Measurements from ENCODE around the gene SLC7A9. TPM values are rescaled to one million over a fixed set of nuclear protein-coding genes. Genes with fewer than 3 reads are reported as not detected.

Gene SLC7A9
- total and polyA plus RNA-seq, 2 donors (not counting 1 experiment from before 2014, with no cell fraction given), result 0.17 TPM; not detected in 1

DNA sequence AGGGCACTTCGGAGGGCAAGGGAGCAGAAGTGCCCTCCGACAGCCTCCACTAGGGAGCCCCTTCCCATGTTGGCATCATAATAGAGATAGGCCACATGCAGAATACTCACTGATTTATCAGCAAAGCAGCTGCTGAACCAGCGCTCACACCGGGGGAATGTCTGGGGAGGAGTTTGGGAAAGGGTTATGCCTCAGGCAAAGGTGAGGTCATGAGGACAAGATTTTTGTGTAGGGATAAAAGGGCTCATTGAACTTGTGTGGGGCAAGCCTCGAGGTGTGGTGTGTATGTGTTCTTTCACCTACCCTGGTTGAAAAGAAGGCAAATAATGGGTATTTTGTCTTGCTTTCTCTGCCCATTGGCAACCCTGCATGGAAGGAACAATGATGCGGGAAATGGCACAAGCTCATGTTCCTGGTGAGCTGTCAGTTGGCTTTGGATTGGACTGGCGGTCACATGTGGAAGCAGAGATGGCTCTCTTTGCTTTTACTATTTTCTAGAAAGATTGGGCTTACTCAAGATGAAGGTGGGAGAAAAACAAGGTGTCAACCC is 39.1 kb upstream of the SLC7A9 start:
- Histone ChIP-seq H3K9me3 (ENCODE audit: control insufficient read depth, insufficient read depth, low read depth, low read length) (no peaks in the 10 kb centered on the region), H3K36me3 (ENCODE audit: control insufficient read depth, insufficient read depth, low read length) (no peaks in the 10 kb centered on the region), H3K9ac (ENCODE audit: insufficient read depth, low read length) (no peak overlapping the region), H4K20me1 (ENCODE audit: control insufficient read depth, extremely low read depth, insufficient read depth, low read length) (no peaks in the 10 kb centered on the region), H3K4me1 (ENCODE audit: control insufficient read depth, extremely low read depth, insufficient read depth, low read length) (no peaks in the 10 kb centered on the region), H3K79me2 (ENCODE audit: control insufficient read depth, insufficient read depth, low read length) (no peaks in the 10 kb centered on the region), H3K27ac (ENCODE audit: insufficient read depth, low read length) (no peak overlapping the region), H3K4me2 (ENCODE audit: extremely low read depth, insufficient read depth, low read length) (no peak overlapping the region), H2AFZ (ENCODE audit: low read length) (no peak overlapping the region), H3K4me3 (replicated peaks in 1 of 4; ENCODE audit: control extremely low read depth in 1 of 4, insufficient read depth in 1 of 4, low read depth in 3 of 4, low read length in 4 of 4) (no peak overlapping the region), H3K27me3 (ENCODE audit: control insufficient read depth, insufficient read depth, low read length) (no peaks in the 10 kb centered on the region)
- no peak for DNase-seq (ENCODE audit: low read depth in 2 of 2)
- TF ChIP-seq, protein P1, sequence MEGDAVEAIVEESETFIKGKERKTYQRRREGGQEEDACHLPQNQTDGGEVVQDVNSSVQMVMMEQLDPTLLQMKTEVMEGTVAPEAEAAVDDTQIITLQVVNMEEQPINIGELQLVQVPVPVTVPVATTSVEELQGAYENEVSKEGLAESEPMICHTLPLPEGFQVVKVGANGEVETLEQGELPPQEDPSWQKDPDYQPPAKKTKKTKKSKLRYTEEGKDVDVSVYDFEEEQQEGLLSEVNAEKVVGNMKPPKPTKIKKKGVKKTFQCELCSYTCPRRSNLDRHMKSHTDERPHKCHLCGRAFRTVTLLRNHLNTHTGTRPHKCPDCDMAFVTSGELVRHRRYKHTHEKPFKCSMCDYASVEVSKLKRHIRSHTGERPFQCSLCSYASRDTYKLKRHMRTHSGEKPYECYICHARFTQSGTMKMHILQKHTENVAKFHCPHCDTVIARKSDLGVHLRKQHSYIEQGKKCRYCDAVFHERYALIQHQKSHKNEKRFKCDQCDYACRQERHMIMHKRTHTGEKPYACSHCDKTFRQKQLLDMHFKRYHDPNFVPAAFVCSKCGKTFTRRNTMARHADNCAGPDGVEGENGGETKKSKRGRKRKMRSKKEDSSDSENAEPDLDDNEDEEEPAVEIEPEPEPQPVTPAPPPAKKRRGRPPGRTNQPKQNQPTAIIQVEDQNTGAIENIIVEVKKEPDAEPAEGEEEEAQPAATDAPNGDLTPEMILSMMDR (conservative IDR thresholded peaks at IDR 0.05 in 1 of 2, IDR thresholded peaks at IDR 0.05 in 1 of 2; ENCODE audit: low read depth in 1 of 2, low read length in 2 of 2), result no peak
- TF ChIP-seq EZH2 (IDR thresholded peaks at IDR 0.05; ENCODE audit: low read length, missing control alignments), result no peak

- DNase-seq (ENCODE audit: low read depth in 2 of 2), result no peak
- Histone ChIP-seq H3K4me1 (ENCODE audit: control insufficient read depth, extremely low read depth, insufficient read depth, low read length) (no peaks in the 10 kb centered on the region), H3K4me2 (ENCODE audit: extremely low read depth, insufficient read depth, low read length) (no peak overlapping the region), H3K27ac (ENCODE audit: insufficient read depth, low read length) (no peak overlapping the region), H2AFZ (ENCODE audit: low read length) (no peak overlapping the region), H4K20me1 (ENCODE audit: control insufficient read depth, extremely low read depth, insufficient read depth, low read length) (no peaks in the 10 kb centered on the region), H3K4me3 (replicated peaks in 1 of 4; ENCODE audit: control extremely low read depth in 1 of 4, insufficient read depth in 1 of 4, low read depth in 3 of 4, low read length in 4 of 4) (no peak overlapping the region), H3K27me3 (ENCODE audit: control insufficient read depth, insufficient read depth, low read length) (no peaks in the 10 kb centered on the region), H3K9ac (ENCODE audit: insufficient read depth, low read length) (no peak overlapping the region), H3K9me3 (ENCODE audit: control insufficient read depth, insufficient read depth, low read depth, low read length) (no peaks in the 10 kb centered on the region), H3K36me3 (ENCODE audit: control insufficient read depth, insufficient read depth, low read length) (no peaks in the 10 kb centered on the region), H3K79me2 (ENCODE audit: control insufficient read depth, insufficient read depth, low read length) (no peaks in the 10 kb centered on the region)
- TF ChIP-seq, protein P1 (conservative IDR thresholded peaks at IDR 0.05 in 1 of 2, IDR thresholded peaks at IDR 0.05 in 1 of 2; ENCODE audit: low read depth in 1 of 2, low read length in 2 of 2), result no peak
- no peak for TF ChIP-seq EZH2 (IDR thresholded peaks at IDR 0.05; ENCODE audit: low read length, missing control alignments)
Observed at GRCh38 chr19:32902448-32902847, 32.9 kb upstream of the SLC7A9 start.

GRCh38 chr19:32901504-32902161 is 32.1 kb upstream of the SLC7A9 start:
- no peaks in the 10 kb centered on the region for H3K79me2 ChIP-seq (ENCODE audit: control insufficient read depth, insufficient read depth, low read length)
- H4K20me1 ChIP-seq (ENCODE audit: control insufficient read depth, extremely low read depth, insufficient read depth, low read length), result no peaks in the 10 kb centered on the region
- H3K36me3 ChIP-seq (ENCODE audit: control insufficient read depth, insufficient read depth, low read length), result no peaks in the 10 kb centered on the region
- TF ChIP-seq EZH2 (IDR thresholded peaks at IDR 0.05; ENCODE audit: low read length, missing control alignments), result no peak
- TF ChIP-seq, protein P1 (conservative IDR thresholded peaks at IDR 0.05 in 1 of 2, IDR thresholded peaks at IDR 0.05 in 1 of 2; ENCODE audit: low read depth in 1 of 2, low read length in 2 of 2), result no peak
- H3K9me3 ChIP-seq (ENCODE audit: control insufficient read depth, insufficient read depth, low read depth, low read length), result no peaks in the 10 kb centered on the region
- no peak overlapping the region for H3K4me3 ChIP-seq (replicated peaks in 1 of 4; ENCODE audit: control extremely low read depth in 1 of 4, insufficient read depth in 1 of 4, low read depth in 3 of 4, low read length in 4 of 4)
- H3K9ac ChIP-seq (ENCODE audit: insufficient read depth, low read length), result no peak overlapping the region
- no peaks in the 10 kb centered on the region for H3K27me3 ChIP-seq (ENCODE audit: control insufficient read depth, insufficient read depth, low read length)
- H3K27ac ChIP-seq (ENCODE audit: insufficient read depth, low read length), result no peak overlapping the region
- peak in 1 of 2 donors; percentile 3 for DNase-seq (ENCODE audit: low read depth in 2 of 2)
- no peak overlapping the region for H3K4me2 ChIP-seq (ENCODE audit: extremely low read depth, insufficient read depth, low read length)
- H2AFZ ChIP-seq (ENCODE audit: low read length), result no peak overlapping the region
- no peaks in the 10 kb centered on the region for H3K4me1 ChIP-seq (ENCODE audit: control insufficient read depth, extremely low read depth, insufficient read depth, low read length)
